GM23338 (cell line): ENCODE data around the gene VOPP1.

Source experiments
- CREB1 ChIP-seq: fragments of 250-450 bp; sonication (Bioruptor Pico); IDR thresholded peaks from 2 replicates; pipeline ENCODE4 v1.5.0; 2020; ENCODE audit warnings: low read depth, mild to moderate bottlenecking, moderate library complexity
- POLR2AphosphoS5 ChIP-seq: IDR thresholded peaks from 2 replicates; pipeline ENCODE4 v1.6.1; 2016; ENCODE audit warnings: antibody characterized with exemption, low read depth
- TF ChIP-seq, protein P1 (sequence below): IDR thresholded peaks from one replicate; pipeline ENCODE4 v1.6.1; 2018; ENCODE audit warnings: antibody characterized with exemption; ENCODE audit not compliant: unreplicated experiment
- TF ChIP-seq, protein P2 (sequence below), 2 experiments: fragments of 200-600 bp in 1 of 2; sonication (generic) in 1 of 2; conservative IDR thresholded peaks; 2 replicates each; pipeline versions ENCODE4 v1.5.1 to v1.6.1; 2016 to 2017; ENCODE audit warnings: antibody characterized with exemption in 2 of 2, low read depth in 2 of 2, mild to moderate bottlenecking in 2 of 2, moderate library complexity in 1 of 2

GRCh38 chr7:55532150-55532917 lies 40.0 kb downstream of the VOPP1 start:
- TF ChIP-seq CREB1 (no peak), POLR2AphosphoS5 (no peak)
- TF ChIP-seq, protein P1, sequence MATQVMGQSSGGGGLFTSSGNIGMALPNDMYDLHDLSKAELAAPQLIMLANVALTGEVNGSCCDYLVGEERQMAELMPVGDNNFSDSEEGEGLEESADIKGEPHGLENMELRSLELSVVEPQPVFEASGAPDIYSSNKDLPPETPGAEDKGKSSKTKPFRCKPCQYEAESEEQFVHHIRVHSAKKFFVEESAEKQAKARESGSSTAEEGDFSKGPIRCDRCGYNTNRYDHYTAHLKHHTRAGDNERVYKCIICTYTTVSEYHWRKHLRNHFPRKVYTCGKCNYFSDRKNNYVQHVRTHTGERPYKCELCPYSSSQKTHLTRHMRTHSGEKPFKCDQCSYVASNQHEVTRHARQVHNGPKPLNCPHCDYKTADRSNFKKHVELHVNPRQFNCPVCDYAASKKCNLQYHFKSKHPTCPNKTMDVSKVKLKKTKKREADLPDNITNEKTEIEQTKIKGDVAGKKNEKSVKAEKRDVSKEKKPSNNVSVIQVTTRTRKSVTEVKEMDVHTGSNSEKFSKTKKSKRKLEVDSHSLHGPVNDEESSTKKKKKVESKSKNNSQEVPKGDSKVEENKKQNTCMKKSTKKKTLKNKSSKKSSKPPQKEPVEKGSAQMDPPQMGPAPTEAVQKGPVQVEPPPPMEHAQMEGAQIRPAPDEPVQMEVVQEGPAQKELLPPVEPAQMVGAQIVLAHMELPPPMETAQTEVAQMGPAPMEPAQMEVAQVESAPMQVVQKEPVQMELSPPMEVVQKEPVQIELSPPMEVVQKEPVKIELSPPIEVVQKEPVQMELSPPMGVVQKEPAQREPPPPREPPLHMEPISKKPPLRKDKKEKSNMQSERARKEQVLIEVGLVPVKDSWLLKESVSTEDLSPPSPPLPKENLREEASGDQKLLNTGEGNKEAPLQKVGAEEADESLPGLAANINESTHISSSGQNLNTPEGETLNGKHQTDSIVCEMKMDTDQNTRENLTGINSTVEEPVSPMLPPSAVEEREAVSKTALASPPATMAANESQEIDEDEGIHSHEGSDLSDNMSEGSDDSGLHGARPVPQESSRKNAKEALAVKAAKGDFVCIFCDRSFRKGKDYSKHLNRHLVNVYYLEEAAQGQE = no peak
- TF ChIP-seq, protein P2, sequence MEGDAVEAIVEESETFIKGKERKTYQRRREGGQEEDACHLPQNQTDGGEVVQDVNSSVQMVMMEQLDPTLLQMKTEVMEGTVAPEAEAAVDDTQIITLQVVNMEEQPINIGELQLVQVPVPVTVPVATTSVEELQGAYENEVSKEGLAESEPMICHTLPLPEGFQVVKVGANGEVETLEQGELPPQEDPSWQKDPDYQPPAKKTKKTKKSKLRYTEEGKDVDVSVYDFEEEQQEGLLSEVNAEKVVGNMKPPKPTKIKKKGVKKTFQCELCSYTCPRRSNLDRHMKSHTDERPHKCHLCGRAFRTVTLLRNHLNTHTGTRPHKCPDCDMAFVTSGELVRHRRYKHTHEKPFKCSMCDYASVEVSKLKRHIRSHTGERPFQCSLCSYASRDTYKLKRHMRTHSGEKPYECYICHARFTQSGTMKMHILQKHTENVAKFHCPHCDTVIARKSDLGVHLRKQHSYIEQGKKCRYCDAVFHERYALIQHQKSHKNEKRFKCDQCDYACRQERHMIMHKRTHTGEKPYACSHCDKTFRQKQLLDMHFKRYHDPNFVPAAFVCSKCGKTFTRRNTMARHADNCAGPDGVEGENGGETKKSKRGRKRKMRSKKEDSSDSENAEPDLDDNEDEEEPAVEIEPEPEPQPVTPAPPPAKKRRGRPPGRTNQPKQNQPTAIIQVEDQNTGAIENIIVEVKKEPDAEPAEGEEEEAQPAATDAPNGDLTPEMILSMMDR (conservative IDR thresholded peaks at IDR 0.05; ENCODE audit: low read depth in 2 of 2) = no peak
